ENCODE results near the gene PARP11. TPM values are rescaled to one million over a fixed set of nuclear protein-coding genes. Genes with fewer than 3 reads are reported as not detected.

The PARP11 gene
- total RNA-seq, 2 donors from 2014 or later = 15.3 to 30.3 TPM

GRCh38 chr12:3815094-3815766 is 58.0 kb downstream of the PARP11 start:
- H3K27me3 Mint-ChIP-seq (ENCODE audit: insufficient read depth) = no peaks in the 10 kb centered on the region
- Histone ChIP-seq H3K27me3 (ENCODE audit: control insufficient read depth, insufficient read depth, low read length, poor library complexity, severe bottlenecking) (no peaks in the 10 kb centered on the region), H3K9ac (ENCODE audit: extremely low read depth, low read length, poor library complexity, severe bottlenecking) (no peak overlapping the region), H3K9me3 (ENCODE audit: control insufficient read depth, low read length) (no peaks in the 10 kb centered on the region), H3K36me3 (ENCODE audit: control insufficient read depth, insufficient read depth, low read length) (peaks cover 19% of the 10 kb centered on the region), H3K27ac (ENCODE audit: low read depth, low read length) (no peak overlapping the region), H3K4me1 (ENCODE audit: control insufficient read depth, insufficient read depth, low read length) (no peaks in the 10 kb centered on the region), H3K4me3 (ENCODE audit: low read length) (no peak overlapping the region)
- H3K9me3 Mint-ChIP-seq = no peaks in the 10 kb centered on the region
- no peak overlapping the region for H3K27ac Mint-ChIP-seq
- peaks cover 33% of the 10 kb centered on the region for H3K36me3 Mint-ChIP-seq (ENCODE audit: low read depth)
- no peaks in the 10 kb centered on the region for H3K4me1 Mint-ChIP-seq
- WGBS, 2 experiments (ENCODE audit: insufficient coverage in 1 of 2, insufficient read length in 1 of 2) = 91 to 100% methylated on average over 4 of the region's 4 CpGs
- DNase-seq = no peak
- no peak overlapping the region for H3K4me3 Mint-ChIP-seq
- no peak for TF ChIP-seq CTCF (conservative IDR thresholded peaks at IDR 0.05)

- Histone ChIP-seq H3K27me3 (ENCODE audit: control insufficient read depth, insufficient read depth, low read length, poor library complexity, severe bottlenecking) (no peaks in the 10 kb centered on the region), H3K4me3 (ENCODE audit: low read length) (no peak overlapping the region), H3K9me3 (ENCODE audit: control insufficient read depth, low read length) (no peaks in the 10 kb centered on the region), H3K36me3 (ENCODE audit: control insufficient read depth, insufficient read depth, low read length) (peaks cover 23% of the 10 kb centered on the region), H3K4me1 (ENCODE audit: control insufficient read depth, insufficient read depth, low read length) (no peaks in the 10 kb centered on the region), H3K27ac (ENCODE audit: low read depth, low read length) (no peak overlapping the region), H3K9ac (ENCODE audit: extremely low read depth, low read length, poor library complexity, severe bottlenecking) (no peak overlapping the region)
- Mint-ChIP-seq H3K4me3 (no peak overlapping the region), H3K4me1 (peaks cover 2% of the 10 kb centered on the region), H3K27me3 (ENCODE audit: insufficient read depth) (no peaks in the 10 kb centered on the region), H3K36me3 (ENCODE audit: low read depth) (peaks cover 33% of the 10 kb centered on the region), H3K9me3 (no peaks in the 10 kb centered on the region), H3K27ac (no peak overlapping the region)
- no peak for DNase-seq
- TF ChIP-seq CTCF (conservative IDR thresholded peaks at IDR 0.05) = no peak
These were observed 62.7 kb downstream of the PARP11 start for GRCh38 chr12:3810540-3810939.

GRCh38 chr12:3810016-3810370 is 63.2 kb downstream of the PARP11 start:
- H3K36me3 ChIP-seq (ENCODE audit: control insufficient read depth, insufficient read depth, low read length) = peaks cover 19% of the 10 kb centered on the region
- 89 to 97% methylated on average over 5 of the region's 5 CpGs for WGBS, 2 experiments (ENCODE audit: insufficient coverage in 1 of 2, insufficient read length in 1 of 2)
- H3K36me3 Mint-ChIP-seq (ENCODE audit: low read depth) = peaks cover 35% of the 10 kb centered on the region
- H3K27me3 ChIP-seq (ENCODE audit: control insufficient read depth, insufficient read depth, low read length, poor library complexity, severe bottlenecking) = no peaks in the 10 kb centered on the region
- H3K27ac ChIP-seq (ENCODE audit: low read depth, low read length) = no peak overlapping the region
- TF ChIP-seq CTCF (conservative IDR thresholded peaks at IDR 0.05) = no peak
- H3K4me3 ChIP-seq (ENCODE audit: low read length) = no peak overlapping the region
- H3K4me3 Mint-ChIP-seq = no peak overlapping the region
- H3K27ac Mint-ChIP-seq = no peak overlapping the region
- no peak for DNase-seq
- no peaks in the 10 kb centered on the region for H3K4me1 ChIP-seq (ENCODE audit: control insufficient read depth, insufficient read depth, low read length)
- H3K9me3 ChIP-seq (ENCODE audit: control insufficient read depth, low read length) = no peaks in the 10 kb centered on the region
- no peaks in the 10 kb centered on the region for H3K27me3 Mint-ChIP-seq (ENCODE audit: insufficient read depth)
- H3K9me3 Mint-ChIP-seq = no peaks in the 10 kb centered on the region
- no peak overlapping the region for H3K9ac ChIP-seq (ENCODE audit: extremely low read depth, low read length, poor library complexity, severe bottlenecking)
- peaks cover 2% of the 10 kb centered on the region for H3K4me1 Mint-ChIP-seq

Measured in endodermal cell (in vitro differentiated cells).